A549 (cell line): ENCODE results near the gene RGS17.

Source experiments
- CTCF ChIP-seq: fragments of >200 bp; sonication (Bioruptor Twin); formaldehyde crosslinking; IDR thresholded peaks from 3 replicates; pipeline ENCODE4 v1.5.1; 2016
- EHMT2 ChIP-seq: fragments of 200-600 bp; sonication (generic); IDR thresholded peaks from 2 replicates; pipeline ENCODE4 v1.6.1; 2016; ENCODE audit warnings: antibody characterized with exemption, low read depth, mild to moderate bottlenecking, moderate library complexity
- ESRRA ChIP-seq: fragments of 150-350 bp; IDR thresholded peaks from 2 replicates; pipeline ENCODE4 v1.6.1; 2014; ENCODE audit warnings: mild to moderate bottlenecking, low read length, borderline replicate concordance
- GATA3 ChIP-seq: IDR thresholded peaks from 2 replicates; pipeline ENCODE4 v1.6.1; 2012; ENCODE audit warnings: borderline replicate concordance
- MAFK ChIP-seq: fragments of 450-650 bp; IDR thresholded peaks from 2 replicates; pipeline ENCODE4 v1.6.1; 2014; ENCODE audit not compliant: partially characterized antibody
- MYC ChIP-seq: IDR thresholded peaks from 2 replicates; pipeline ENCODE4 v1.6.1; 2012; ENCODE audit warnings: mild to moderate bottlenecking, inconsistent platforms, low read length, improper control_type of control experiment, borderline replicate concordance
- REST ChIP-seq: fragments of 200-600 bp; sonication (generic); IDR thresholded peaks from 2 replicates; pipeline ENCODE4 v1.6.1; 2016; ENCODE audit warnings: antibody characterized with exemption, mild to moderate bottlenecking, moderate library complexity

DNA sequence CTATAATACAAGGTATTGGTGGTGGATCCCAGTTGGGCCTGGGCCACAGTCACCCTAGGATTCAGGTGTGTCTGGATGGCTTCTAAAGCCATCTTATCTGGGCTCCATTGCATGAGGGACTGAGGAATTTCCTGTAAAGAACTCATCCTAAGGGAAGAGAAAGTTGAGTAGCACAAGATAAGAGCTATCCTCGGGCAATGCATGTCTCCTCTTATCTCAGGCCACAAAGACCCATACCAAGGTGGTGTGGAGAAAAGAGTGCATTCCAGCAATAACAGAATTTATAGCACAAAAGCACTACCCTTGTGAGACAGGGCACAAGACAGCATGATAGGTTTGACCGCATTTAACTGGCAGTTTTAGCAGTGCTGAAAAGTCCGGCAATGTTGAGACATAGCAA is 114.2 kb downstream of the RGS17 start:
- TF ChIP-seq EHMT2 (no peak), MAFK (no peak), CTCF (no peak), REST (no peak), MYC (no peak), ESRRA (no peak), GATA3 (no peak)
